ENCODE measurements around the gene PALM.

DNA sequence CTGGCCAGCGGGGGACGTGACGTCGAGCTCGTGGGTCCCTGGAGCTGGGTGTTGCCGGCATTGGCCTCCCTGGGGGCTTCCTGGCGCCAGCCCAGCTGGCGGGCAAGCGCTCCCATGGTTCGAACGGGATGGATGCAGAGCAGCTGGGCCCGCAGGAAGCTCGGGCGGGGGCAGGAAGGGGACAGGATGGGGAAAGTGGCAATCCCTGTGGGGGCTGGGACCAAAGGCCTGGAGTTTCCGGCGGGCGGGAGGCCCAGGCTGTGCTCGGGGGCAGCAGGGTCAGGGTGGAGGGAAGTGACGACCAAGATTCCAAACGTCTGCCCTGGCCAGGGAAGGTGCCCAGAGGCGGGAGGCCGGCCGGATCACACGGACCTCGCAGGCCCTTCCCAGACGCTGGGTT is 19.3 kb downstream of the PALM start:
- TF ChIP-seq, protein P1, sequence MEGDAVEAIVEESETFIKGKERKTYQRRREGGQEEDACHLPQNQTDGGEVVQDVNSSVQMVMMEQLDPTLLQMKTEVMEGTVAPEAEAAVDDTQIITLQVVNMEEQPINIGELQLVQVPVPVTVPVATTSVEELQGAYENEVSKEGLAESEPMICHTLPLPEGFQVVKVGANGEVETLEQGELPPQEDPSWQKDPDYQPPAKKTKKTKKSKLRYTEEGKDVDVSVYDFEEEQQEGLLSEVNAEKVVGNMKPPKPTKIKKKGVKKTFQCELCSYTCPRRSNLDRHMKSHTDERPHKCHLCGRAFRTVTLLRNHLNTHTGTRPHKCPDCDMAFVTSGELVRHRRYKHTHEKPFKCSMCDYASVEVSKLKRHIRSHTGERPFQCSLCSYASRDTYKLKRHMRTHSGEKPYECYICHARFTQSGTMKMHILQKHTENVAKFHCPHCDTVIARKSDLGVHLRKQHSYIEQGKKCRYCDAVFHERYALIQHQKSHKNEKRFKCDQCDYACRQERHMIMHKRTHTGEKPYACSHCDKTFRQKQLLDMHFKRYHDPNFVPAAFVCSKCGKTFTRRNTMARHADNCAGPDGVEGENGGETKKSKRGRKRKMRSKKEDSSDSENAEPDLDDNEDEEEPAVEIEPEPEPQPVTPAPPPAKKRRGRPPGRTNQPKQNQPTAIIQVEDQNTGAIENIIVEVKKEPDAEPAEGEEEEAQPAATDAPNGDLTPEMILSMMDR (IDR thresholded peaks at IDR 0.05): no peak
- no peak for TF ChIP-seq POLR2A (IDR thresholded peaks at IDR 0.05)
